HUES64 (cell line): ENCODE results near the gene INPP4B.
"Not testable (repeated sequence)": the region's sequence is repeated elsewhere in the genome, so short reads cannot be mapped to it uniquely, and the experiment has no call there.

ENCODE experiments used
- H3K27ac ChIP-seq: 2 replicates; pipeline ENCODE4 v1.7.0; 2013; ENCODE audit warnings: low read depth, low read length, inconsistent platforms
- H3K27me3 ChIP-seq: 2 replicates; pipeline ENCODE4 v1.6.1; 2013; ENCODE audit warnings: mild to moderate bottlenecking, low read length; ENCODE audit not compliant: insufficient read depth
- H3K36me3 ChIP-seq: 2 replicates; pipeline ENCODE4 v1.6.1; 2013; ENCODE audit warnings: mild to moderate bottlenecking, low read length; ENCODE audit not compliant: insufficient read depth
- H3K4me1 ChIP-seq: 2 replicates; pipeline ENCODE4 v1.6.1; 2013; ENCODE audit warnings: mild to moderate bottlenecking, low read length, moderate library complexity; ENCODE audit not compliant: insufficient read depth
- H3K4me3 ChIP-seq: 2 replicates; pipeline ENCODE4 v1.5.1; 2013; ENCODE audit warnings: mild to moderate bottlenecking, low read length, moderate library complexity
- H3K9ac ChIP-seq: 2 replicates; pipeline ENCODE4 v1.6.1; 2013; ENCODE audit warnings: mild to moderate bottlenecking, low read depth, low read length
- H3K9me3 ChIP-seq: 2 replicates; pipeline ENCODE4 v1.6.1; 2013; ENCODE audit warnings: low read depth, low read length; ENCODE audit not compliant: insufficient read depth
- WGBS: fragments of 150-250, 120-280 bp; methylation state at CpG from one replicate; pipeline ENCODE4 v1.1.7; 2013; ENCODE audit warnings: missing lambda C conversion rate; 5-methylcytosine and 5-hydroxymethylcytosine counted together

Gene INPP4B

GRCh38 chr4:142407596-142407995 lies 438.5 kb downstream of the INPP4B start:
- H3K4me1 ChIP-seq = peaks cover 51% of the 10 kb centered on the region
- no peaks in the 10 kb centered on the region for H3K27me3 ChIP-seq
- H3K9me3 ChIP-seq = no peaks in the 10 kb centered on the region
- no peak overlapping the region for H3K9ac ChIP-seq
- WGBS = 91% methylated on average over 2 of the region's 2 CpGs
- H3K27ac ChIP-seq = no peak overlapping the region
- no peaks in the 10 kb centered on the region for H3K36me3 ChIP-seq
- H3K4me3 ChIP-seq = no peak overlapping the region

- 90% methylated on average over 7 of the region's 7 CpGs for WGBS
- no peaks in the 10 kb centered on the region for H3K9me3 ChIP-seq
- H3K36me3 ChIP-seq = no peaks in the 10 kb centered on the region
- H3K4me3 ChIP-seq = no peak overlapping the region
- no peaks in the 10 kb centered on the region for H3K27me3 ChIP-seq
- peaks cover 56% of the 10 kb centered on the region for H3K4me1 ChIP-seq
- H3K27ac ChIP-seq = peak overlapping the region; percentile 3; the same call in 1 of the 2 replicates
- no peak overlapping the region for H3K9ac ChIP-seq
Measured at GRCh38 chr4:142406917-142407501, 439.1 kb downstream of the INPP4B start.

GRCh38 chr4:142406499-142406835 lies 439.6 kb downstream of the INPP4B start:
- WGBS = 63% methylated on average over 2 of the region's 2 CpGs
- Histone ChIP-seq H3K27ac (peak overlapping the region; percentile 3; the same call in 1 of the 2 replicates), H3K4me1 (peaks cover 60% of the 10 kb centered on the region), H3K27me3 (no peaks in the 10 kb centered on the region), H3K36me3 (no peaks in the 10 kb centered on the region), H3K9me3 (no peaks in the 10 kb centered on the region), H3K4me3 (no peak overlapping the region), H3K9ac (no peak overlapping the region)

GRCh38 chr4:142405695-142406498 lies 440.2 kb downstream of the INPP4B start:
- Histone ChIP-seq H3K9ac (no peak overlapping the region), H3K4me3 (peak overlapping the region; percentile 38; the same call in 1 of the 2 replicates), H3K27ac (peak overlapping the region; percentile 51), H3K36me3 (no peaks in the 10 kb centered on the region), H3K9me3 (no peaks in the 10 kb centered on the region), H3K4me1 (peaks cover 60% of the 10 kb centered on the region), H3K27me3 (no peaks in the 10 kb centered on the region)
- WGBS = 43% methylated on average over 3 of the region's 5 CpGs

DNA sequence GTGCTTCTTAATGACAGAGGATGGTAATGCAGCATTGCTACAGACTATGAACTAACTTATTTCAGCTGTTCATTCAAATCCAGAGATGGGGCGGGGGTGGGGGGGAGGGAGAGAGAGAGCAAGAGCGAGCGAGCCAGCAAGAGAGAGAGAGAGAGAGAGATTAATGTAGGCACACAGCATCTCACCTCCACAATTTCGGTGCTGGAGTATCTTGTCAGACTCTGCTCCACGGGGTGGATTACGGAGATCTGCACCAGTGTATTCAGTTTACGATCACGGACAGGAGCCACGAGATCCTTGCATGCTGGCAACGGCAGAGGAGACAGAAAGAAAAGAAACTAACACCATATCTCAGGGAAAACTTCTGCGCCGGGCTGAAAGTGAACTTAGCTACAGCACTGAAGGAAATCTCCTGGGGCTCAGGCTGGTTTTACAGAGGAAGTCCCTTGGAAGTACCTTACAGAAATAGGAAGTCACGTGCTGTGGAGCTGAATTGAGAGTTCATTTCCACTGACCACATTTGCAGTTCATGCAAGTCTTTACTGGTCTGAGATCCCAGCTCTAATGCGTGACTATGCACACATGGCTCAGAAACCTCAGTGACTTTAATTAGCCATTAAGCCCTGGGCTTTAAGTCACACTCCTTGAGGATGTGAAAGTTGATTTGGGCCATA lies 440.9 kb downstream of the INPP4B start:
- Histone ChIP-seq H3K27me3 (no peaks in the 10 kb centered on the region), H3K9me3 (no peaks in the 10 kb centered on the region), H3K27ac (peak overlapping the region; percentile 51), H3K4me3 (peak overlapping the region; percentile 38), H3K36me3 (no peaks in the 10 kb centered on the region), H3K9ac (no peak overlapping the region), H3K4me1 (peaks cover 60% of the 10 kb centered on the region)
- 32% methylated on average over 13 of the region's 14 CpGs for WGBS

GRCh38 chr4:142404191-142404611 lies 441.9 kb downstream of the INPP4B start:
- Histone ChIP-seq H3K4me3 (no peak overlapping the region), H3K4me1 (peaks cover 66% of the 10 kb centered on the region), H3K9ac (no peak overlapping the region), H3K36me3 (no peaks in the 10 kb centered on the region), H3K9me3 (no peaks in the 10 kb centered on the region), H3K27ac (no peak overlapping the region), H3K27me3 (no peaks in the 10 kb centered on the region)
- 94% methylated on average over 3 of the region's 3 CpGs for WGBS

GRCh38 chr4:142402900-142403299 lies 443.2 kb downstream of the INPP4B start:
- Histone ChIP-seq H3K9ac (no peak overlapping the region), H3K27me3 (no peaks in the 10 kb centered on the region), H3K9me3 (no peaks in the 10 kb centered on the region), H3K36me3 (no peaks in the 10 kb centered on the region), H3K27ac (no peak overlapping the region), H3K4me3 (no peak overlapping the region), H3K4me1 (peaks cover 64% of the 10 kb centered on the region)
- WGBS = 91% methylated on average over 2 of the region's 2 CpGs

DNA sequence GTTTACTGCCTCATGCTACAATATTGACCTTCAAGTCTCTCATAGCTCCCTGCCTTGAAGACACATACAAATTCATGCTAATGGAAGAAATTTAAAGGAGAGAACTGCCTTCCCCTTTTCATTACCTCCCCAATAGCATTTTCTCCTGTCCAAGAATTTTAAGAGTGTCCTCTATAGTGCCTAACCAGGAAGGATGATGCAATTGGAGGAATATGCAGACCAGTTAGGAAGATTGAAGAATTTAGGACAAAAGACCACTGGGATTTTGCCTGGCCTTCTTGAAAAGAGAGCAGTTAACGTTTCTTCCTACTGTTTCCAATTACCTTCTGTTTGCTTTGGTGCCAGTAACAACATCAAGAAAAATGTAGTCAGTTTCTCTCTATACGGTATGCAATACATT lies 443.9 kb downstream of the INPP4B start:
- Histone ChIP-seq H3K36me3 (no peaks in the 10 kb centered on the region), H3K27me3 (no peaks in the 10 kb centered on the region), H3K4me1 (peaks cover 56% of the 10 kb centered on the region), H3K27ac (no peak overlapping the region), H3K9ac (no peak overlapping the region), H3K9me3 (no peaks in the 10 kb centered on the region), H3K4me3 (no peak overlapping the region)
- WGBS = 57% methylated on average over 2 of the region's 2 CpGs

- not testable (repeated sequence) for H3K36me3 ChIP-seq, H3K4me3 ChIP-seq, H3K27ac ChIP-seq, H3K9me3 ChIP-seq, H3K9ac ChIP-seq, H3K27me3 ChIP-seq
- peaks cover 15% of the 10 kb centered on the region for H3K4me1 ChIP-seq
- WGBS = 96% methylated on average over 14 of the region's 16 CpGs
Measured at GRCh38 chr4:142397364-142397991, 448.6 kb downstream of the INPP4B start.

- Histone ChIP-seq H3K27me3 (no peaks in the 10 kb centered on the region), H3K27ac (no peak overlapping the region), H3K4me1 (peaks cover 6% of the 10 kb centered on the region; the same call in 1 of the 2 replicates), H3K9me3 (no peaks in the 10 kb centered on the region), H3K4me3 (no peak overlapping the region), H3K36me3 (no peaks in the 10 kb centered on the region), H3K9ac (no peak overlapping the region)
- 73% methylated on average over 1 of the region's 1 CpG for WGBS
Measured at GRCh38 chr4:142396279-142396678, 449.8 kb downstream of the INPP4B start.

DNA sequence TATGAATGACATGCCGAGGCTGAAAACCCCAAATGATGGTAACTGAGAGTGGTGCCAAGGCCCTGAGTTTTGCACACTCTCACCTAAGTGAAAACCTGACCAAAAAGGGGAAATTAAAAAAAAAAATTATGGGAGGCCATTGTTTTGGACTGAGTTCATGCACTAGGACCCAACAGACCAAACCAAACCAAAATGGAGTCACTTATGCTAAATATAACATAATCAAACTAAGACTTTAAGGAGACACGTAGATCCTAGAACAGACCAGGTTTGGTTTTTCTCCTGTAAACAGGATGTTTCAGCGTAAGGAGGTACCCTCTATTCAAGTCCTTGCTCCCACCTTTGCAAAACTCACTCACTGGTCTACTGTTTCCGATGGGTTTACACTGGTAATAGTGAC lies 453.0 kb downstream of the INPP4B start:
- Histone ChIP-seq H3K4me1 (no peaks in the 10 kb centered on the region), H3K36me3 (no peaks in the 10 kb centered on the region), H3K9ac (no peak overlapping the region), H3K4me3 (no peak overlapping the region), H3K27me3 (no peaks in the 10 kb centered on the region), H3K27ac (no peak overlapping the region), H3K9me3 (no peaks in the 10 kb centered on the region)
- 81% methylated on average over 4 of the region's 4 CpGs for WGBS
